ENCODE results near the gene SH2D3A. TPM values are rescaled to one million over a fixed set of nuclear protein-coding genes. Genes with fewer than 3 reads are reported as not detected.

The SH2D3A gene
- polyA plus RNA-seq, 1 donor (not counting 4 experiments of a cell fraction or from before 2014, with no cell fraction given) = 24.9 TPM

- Histone ChIP-seq H3K27me3 (ENCODE audit: control insufficient read depth, extremely low read depth, insufficient read depth, low read length) (no peaks in the 10 kb centered on the region), H3K27ac (ENCODE audit: control insufficient read depth, insufficient read depth, low read length) (no peak overlapping the region), H3K36me3 (ENCODE audit: control insufficient read depth in 2 of 2, extremely low read depth in 1 of 2, insufficient read depth in 2 of 2, low read length in 2 of 2) (no peaks in the 10 kb centered on the region), H3K9me3 (ENCODE audit: control insufficient read depth, low read depth, low read length) (no peaks in the 10 kb centered on the region), H3K79me2 (ENCODE audit: control insufficient read depth, insufficient read depth, low read length) (no peaks in the 10 kb centered on the region), H4K20me1 (ENCODE audit: control insufficient read depth, extremely low read depth, insufficient read depth, low read length) (no peaks in the 10 kb centered on the region), H2AFZ (ENCODE audit: control insufficient read depth, low read length) (no peak overlapping the region), H3K9ac (ENCODE audit: control insufficient read depth, extremely low read depth, insufficient read depth, low read length) (no peak overlapping the region), H3K4me2 (ENCODE audit: control insufficient read depth, extremely low read depth, insufficient read depth, low read depth, low read length) (peak overlapping the region; percentile 30), H3K4me1 (ENCODE audit: control insufficient read depth, extremely low read depth, insufficient read depth, low read length) (peaks cover 14% of the 10 kb centered on the region), H3K9me1 (ENCODE audit: control insufficient read depth, extremely low read depth, insufficient read depth, low read length) (no peaks in the 10 kb centered on the region), H3K4me3 (ENCODE audit: control insufficient read depth in 2 of 3, extremely low read depth in 1 of 3, insufficient read depth in 2 of 3, low read depth in 1 of 3, low read length in 3 of 3) (no peak overlapping the region)
- no peak for TF ChIP-seq CTCF (optimal IDR thresholded peaks at IDR 0.05 in 1 of 3, IDR thresholded peaks at IDR 0.05 in 1 of 3, conservative IDR thresholded peaks at IDR 0.05 in 1 of 3; ENCODE audit: extremely low read depth in 1 of 3, insufficient read depth in 2 of 3, low read length in 3 of 3)
- no peak for TF ChIP-seq EZH2 (IDR thresholded peaks at IDR 0.05; ENCODE audit: low read length)
- dilution Hi-C loops (cut with MboI; ENCODE audit: extremely low pct_ligation_motif_present, low sequenced_read_pairs) = no loop called here
- DNase-seq (ENCODE audit: low read depth, low spot score) (no peak), FAIRE-seq (no peak)
Observed at GRCh38 chr19:6721138-6721474, 46.1 kb downstream of the SH2D3A start.

DNA sequence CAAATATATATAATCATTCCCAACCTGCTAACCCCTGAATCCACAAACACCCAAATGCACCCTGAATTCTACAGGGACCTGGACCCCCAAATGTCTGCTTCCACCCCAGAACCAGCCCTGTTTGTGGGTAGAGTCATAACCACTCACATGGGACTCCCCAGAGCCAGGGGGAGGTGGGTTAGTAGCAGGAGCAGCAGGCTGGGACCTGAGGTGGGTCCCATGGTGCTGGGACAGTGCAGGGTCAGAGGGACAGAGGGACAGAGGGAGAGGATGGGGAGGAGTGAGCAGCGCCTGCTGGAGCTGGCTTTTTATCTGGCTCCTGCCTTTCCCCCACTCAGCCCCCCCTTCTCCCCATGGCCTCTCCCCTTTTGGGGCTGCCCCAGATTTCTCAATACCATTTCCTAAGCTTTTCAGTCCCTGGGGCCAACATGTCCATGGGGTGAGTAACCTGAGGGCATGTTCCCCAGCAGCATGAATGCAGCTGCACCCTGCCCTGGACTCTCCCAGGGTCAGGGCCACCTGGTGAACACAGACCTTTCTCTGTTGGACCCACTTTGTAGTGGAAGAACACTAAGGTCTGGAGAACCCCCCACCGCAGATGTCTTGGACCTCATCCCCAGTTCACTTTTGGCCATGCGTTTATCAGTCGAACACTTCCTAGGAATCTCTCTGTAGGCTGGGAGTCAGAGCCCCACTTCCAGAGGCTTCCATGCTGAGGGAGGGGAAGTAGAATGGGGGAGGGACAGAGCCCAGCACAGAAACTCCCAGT lies 46.7 kb downstream of the SH2D3A start, which contains the start of gene C3:
C3 (minus strand) TSS at position 282 of the 769 bp plus-strand sequence; CDS start at position 221, 61 bp downstream.
- Histone ChIP-seq H3K9ac (ENCODE audit: control insufficient read depth, extremely low read depth, insufficient read depth, low read length) (peak within 1 kb of the TSS; percentile 41), H2AFZ (ENCODE audit: control insufficient read depth, low read length) (no peak within 1 kb of the TSS), H3K4me1 (ENCODE audit: control insufficient read depth, extremely low read depth, insufficient read depth, low read length) (peaks cover 14% of the 10 kb centered on the region), H3K4me2 (ENCODE audit: control insufficient read depth, extremely low read depth, insufficient read depth, low read depth, low read length) (peak within 1 kb of the TSS; percentile 56), H3K9me3 (ENCODE audit: control insufficient read depth, low read depth, low read length) (no peaks in the 10 kb centered on the region), H3K4me3 (ENCODE audit: control insufficient read depth in 2 of 3, extremely low read depth in 1 of 3, insufficient read depth in 2 of 3, low read depth in 1 of 3, low read length in 3 of 3) (no peak within 1 kb of the TSS), H3K9me1 (ENCODE audit: control insufficient read depth, extremely low read depth, insufficient read depth, low read length) (no peaks in the 10 kb centered on the region), H3K27me3 (ENCODE audit: control insufficient read depth, extremely low read depth, insufficient read depth, low read length) (no peaks in the 10 kb centered on the region), H3K27ac (ENCODE audit: control insufficient read depth, insufficient read depth, low read length) (no peak within 1 kb of the TSS), H4K20me1 (ENCODE audit: control insufficient read depth, extremely low read depth, insufficient read depth, low read length) (no peaks in the 10 kb centered on the region), H3K36me3 (ENCODE audit: control insufficient read depth in 2 of 2, extremely low read depth in 1 of 2, insufficient read depth in 2 of 2, low read length in 2 of 2) (no peaks in the 10 kb centered on the region), H3K79me2 (ENCODE audit: control insufficient read depth, insufficient read depth, low read length) (no peaks in the 10 kb centered on the region)
- TF ChIP-seq CTCF (optimal IDR thresholded peaks at IDR 0.05 in 1 of 3, IDR thresholded peaks at IDR 0.05 in 1 of 3, conservative IDR thresholded peaks at IDR 0.05 in 1 of 3; ENCODE audit: extremely low read depth in 1 of 3, insufficient read depth in 2 of 3, low read length in 3 of 3) (no peak), EZH2 (IDR thresholded peaks at IDR 0.05; ENCODE audit: low read length) (no peak)
- no peak for FAIRE-seq
- no peak for DNase-seq (ENCODE audit: low read depth, low spot score)
- dilution Hi-C loops (cut with MboI; ENCODE audit: extremely low pct_ligation_motif_present, low sequenced_read_pairs) = no loop called here
